GM12874 (cell line): Measurements from ENCODE around the gene NFATC4.

Experiments
- TF ChIP-seq, protein P1 (sequence below): IDR thresholded peaks from 2 replicates; pipeline ENCODE4 v1.5.1; 2011; ENCODE audit warnings: low read depth, mild to moderate bottlenecking, control low read depth, low read length, moderate library complexity; ENCODE audit not compliant: insufficient read depth

The NFATC4 gene

DNA sequence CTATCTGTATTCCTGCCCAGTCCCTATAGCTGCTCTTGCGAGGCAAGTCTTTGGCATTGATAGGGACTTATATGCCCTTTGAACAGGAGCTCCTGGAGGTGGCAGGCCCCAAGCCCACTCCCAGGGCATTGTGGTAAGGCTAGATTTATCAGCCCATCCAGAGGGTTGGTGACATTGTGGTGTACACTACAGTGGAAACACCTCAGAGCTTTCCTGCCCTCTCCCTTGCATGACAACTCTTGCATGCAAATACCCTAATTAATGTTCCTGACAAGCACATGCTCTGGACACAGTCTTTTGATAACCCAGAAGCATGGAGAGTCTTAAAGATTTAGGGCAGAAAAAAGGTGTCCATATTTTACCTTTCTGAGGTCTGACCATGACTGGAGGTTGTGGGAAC, 27.4 kb upstream of the NFATC4 start:
- TF ChIP-seq, protein P1, sequence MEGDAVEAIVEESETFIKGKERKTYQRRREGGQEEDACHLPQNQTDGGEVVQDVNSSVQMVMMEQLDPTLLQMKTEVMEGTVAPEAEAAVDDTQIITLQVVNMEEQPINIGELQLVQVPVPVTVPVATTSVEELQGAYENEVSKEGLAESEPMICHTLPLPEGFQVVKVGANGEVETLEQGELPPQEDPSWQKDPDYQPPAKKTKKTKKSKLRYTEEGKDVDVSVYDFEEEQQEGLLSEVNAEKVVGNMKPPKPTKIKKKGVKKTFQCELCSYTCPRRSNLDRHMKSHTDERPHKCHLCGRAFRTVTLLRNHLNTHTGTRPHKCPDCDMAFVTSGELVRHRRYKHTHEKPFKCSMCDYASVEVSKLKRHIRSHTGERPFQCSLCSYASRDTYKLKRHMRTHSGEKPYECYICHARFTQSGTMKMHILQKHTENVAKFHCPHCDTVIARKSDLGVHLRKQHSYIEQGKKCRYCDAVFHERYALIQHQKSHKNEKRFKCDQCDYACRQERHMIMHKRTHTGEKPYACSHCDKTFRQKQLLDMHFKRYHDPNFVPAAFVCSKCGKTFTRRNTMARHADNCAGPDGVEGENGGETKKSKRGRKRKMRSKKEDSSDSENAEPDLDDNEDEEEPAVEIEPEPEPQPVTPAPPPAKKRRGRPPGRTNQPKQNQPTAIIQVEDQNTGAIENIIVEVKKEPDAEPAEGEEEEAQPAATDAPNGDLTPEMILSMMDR = no peak

DNA sequence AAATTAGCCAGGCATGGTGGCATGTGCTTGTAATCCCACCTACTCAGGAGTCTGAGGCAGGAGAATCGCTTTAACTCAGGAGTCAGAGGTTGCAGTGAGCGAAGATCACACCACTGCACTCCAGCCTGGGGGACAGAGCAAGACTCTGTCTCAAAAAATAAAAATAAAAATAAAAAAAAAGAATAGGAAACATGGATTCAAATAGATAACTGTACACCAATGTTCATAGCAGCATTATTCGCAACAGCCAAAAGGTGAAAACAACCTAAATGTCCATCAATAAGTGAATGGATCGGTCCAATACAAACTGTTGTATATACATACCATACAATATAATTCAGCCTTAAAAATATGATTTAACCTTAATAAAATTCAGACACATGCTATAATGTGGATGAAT, 25.1 kb upstream of the NFATC4 start:
- TF ChIP-seq, protein P1 = no peak

GRCh38 chr14:24343795-24344660, 24.0 kb upstream of the NFATC4 start:
- TF ChIP-seq, protein P1 = no peak

- TF ChIP-seq, protein P1 = no peak
Measured at GRCh38 chr14:24347134-24347533, 20.9 kb upstream of the NFATC4 start.

DNA sequence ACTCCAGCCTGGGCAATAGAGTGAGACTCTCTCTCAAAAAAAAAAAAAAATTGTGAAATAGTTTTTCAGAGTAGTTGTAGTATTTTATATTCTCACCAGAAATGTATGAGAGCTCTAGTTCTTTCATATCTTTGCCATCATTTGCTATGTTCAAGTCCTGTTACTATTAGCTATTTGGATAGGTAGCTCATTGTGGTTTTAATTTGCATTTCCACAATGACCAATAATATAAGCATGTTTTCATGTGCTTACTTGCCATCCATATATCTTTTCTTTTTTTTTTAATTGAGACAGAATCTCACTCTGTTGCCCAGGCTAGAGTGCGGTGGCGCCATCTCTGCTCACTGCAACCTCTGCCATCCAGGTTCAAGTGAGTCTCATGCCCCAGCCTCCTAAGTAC, 19.8 kb upstream of the NFATC4 start:
- TF ChIP-seq, protein P1 = no peak

DNA sequence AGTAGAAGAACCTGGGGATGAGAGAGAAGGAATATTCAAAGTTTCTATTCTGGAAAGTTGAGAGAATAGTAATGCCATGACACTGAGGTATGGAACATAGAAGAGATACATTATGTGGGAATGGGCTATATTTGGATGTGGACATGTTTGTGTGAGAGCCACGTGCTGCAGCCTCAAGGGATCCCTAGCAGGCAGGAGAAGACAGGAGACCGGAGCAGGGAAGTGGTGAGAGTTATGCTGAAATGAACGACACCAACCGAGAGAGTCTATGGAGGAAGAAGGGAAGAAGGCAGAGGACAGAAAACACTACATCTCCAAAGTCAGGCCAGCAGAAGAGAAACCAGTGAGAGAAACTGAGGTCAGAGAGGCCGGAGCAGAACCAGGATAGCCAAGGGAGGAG, 18.2 kb upstream of the NFATC4 start:
- TF ChIP-seq, protein P1 = no peak

DNA sequence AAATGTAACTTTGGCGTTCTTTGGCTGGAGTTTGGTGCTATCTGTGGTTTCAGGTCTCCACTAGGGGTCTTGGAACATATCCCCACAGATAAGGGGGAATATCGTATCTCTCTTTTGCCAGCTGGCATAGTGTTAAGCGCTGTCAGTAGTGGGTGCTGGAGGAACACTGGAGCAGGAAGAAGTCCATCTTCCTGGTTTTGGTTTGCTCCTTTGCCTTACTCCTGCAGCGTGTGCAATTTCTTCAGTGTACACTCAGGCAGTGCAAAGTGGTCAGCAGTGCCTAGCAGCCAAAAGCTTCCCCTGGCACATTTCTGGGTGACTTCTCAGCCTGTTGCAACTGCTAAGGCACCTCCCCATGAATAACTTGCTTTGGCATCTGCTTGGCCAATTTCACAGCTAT, 16.5 kb upstream of the NFATC4 start:
- TF ChIP-seq, protein P1 = no peak
